Stimulated activated CD8-positive, alpha-beta memory T cell treated with anti-CD3 and anti-CD28 coated beads, Interleukin-15, amount 100 ng/mL, for 4 hours (primary cell): ENCODE measurements around the gene JAM3.

Source experiments
- DNase-seq, 2 donors: peaks; one replicate each; pipeline ENCODE4 v3.0.0-alpha.2; 2020; ENCODE audit warnings: low read depth in 2 of 2

The JAM3 gene

DNA sequence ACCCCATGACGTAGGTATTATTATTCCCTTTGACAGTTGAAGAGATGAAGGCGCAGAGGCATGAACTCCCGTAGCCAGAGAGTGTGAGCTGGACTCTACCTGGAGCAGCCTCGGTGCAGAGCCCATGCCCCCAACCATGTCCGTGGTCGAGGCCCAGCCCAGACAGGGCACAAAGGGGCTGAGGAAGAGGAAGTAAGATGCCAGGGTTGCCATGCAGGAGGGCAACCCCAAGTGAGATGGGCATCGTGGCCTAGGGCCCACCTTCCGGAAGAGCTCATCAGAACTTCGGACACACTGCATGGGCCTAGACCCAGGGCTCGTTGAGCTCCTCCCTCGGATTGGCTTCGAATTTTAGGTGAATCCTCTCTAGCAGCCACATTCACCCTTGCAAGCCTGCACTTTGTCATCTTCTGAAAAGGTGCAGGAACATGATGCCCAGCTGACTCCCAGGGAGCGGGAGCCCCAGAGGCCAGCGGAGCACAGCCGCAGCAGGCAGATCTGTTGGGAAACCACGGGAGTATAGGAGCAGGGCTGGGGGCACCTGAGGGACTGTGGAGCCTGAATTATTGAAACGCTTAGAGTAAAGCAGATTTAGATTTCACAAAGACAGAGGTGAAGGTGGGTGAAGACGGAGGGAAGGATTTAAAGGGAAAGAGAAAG lies 29.0 kb upstream of the JAM3 start:
- no peak for DNase-seq

DNA sequence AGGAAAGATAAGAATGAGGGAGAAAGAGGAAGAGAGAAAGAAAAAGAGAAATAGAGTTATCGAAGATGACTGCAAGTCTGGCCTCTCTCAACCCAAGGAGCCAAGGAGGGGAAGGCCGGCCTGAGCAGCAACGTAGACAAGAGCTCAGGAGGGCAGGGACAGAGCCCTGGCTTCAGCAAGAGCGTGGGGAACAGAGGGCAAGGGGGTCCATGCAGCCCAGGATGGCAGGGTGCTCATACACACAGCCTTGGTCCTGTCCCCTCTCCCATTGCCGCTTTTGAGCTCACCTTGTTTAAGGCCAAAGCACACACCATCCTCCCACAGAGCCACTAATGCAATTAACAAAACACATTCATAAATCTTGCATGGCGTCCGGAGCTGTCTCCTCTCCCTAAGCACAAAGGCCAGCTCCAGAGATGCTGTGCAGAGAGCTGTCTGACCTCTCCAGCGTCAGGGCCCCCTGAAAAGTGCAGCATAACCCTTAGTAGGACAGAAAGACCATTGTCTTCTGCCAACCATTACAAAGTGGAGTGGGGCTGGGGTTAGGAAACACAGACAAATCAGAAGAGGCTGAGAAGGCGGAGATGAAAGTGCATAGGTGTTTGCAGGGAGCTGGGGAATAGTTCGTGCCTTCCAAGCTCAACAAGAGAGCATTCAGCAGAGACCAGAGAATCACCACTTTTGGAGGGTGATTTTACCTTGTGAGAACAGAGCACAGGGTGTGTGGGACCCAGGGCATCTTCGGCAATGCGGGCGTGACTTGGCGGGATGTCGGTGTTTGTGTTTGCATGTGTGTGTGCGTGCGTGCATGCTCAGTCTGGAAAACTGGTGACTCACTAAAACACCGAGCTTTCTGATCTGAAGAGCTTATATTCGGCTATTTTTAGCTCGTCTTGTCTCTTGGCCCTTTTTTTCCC lies 28.2 kb upstream of the JAM3 start:
- no peak for DNase-seq

DNA sequence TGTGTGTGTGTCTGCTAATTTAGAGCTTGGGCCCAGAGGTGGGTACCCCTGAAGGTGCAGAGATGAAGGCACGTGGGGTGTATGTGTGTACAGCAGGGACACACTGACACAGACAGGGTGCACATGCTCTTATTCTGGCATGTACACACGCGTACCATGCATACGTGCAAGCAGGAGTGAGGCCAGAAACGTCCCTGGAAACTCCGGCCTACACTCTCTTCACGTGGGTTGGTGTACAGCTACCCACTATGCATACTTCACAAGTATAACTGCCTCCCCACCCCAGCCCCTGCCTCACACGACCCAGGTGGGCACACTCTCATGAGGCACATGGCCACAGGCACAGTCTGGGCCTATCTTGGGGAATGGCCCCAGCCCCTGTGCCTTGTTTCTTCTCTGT lies 27.5 kb upstream of the JAM3 start:
- DNase-seq: no peak

DNA sequence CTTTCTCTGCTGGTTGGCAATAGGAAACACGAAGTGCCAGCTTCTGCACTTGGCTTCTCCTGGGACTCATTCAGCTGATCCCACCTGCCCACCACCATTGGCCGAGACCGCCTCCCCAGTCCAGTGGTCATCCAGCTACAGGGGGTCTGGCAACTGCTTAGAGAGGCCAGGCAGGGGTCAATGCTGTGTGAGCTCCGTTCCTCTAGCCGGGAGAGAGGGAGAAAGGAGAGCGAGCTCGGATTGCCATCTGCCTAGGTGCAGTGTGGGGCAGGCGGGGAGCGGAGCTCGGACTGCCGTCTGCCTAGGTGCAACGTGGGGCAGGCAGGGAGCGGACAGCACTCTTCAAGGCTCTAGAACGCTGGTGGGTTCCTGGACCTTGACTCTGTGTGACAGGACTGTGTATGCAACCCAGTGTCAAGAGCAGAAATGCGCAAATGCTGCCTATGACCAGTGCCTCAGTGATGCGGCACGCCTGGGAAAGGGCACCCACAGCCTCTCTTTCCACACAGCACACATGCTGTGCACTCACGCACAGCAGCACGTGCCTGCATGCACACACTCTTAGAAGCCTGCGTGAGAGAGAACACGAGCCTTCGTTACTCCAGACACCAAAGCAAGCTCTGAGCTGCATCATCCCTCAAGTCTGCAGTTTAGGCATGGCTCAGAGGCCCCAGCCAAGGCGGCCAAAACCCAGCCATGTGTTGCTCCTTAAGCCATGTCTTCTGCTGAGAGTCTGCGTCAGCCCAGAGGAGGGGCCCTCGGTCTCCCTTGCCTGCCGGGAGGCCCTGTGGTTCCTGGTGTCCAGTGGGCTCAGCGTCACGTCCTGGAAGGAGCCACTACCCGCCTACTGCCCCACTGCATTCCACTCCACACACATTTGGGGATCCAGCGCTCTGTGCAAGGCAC lies 26.8 kb upstream of the JAM3 start:
- DNase-seq: no peak

DNA sequence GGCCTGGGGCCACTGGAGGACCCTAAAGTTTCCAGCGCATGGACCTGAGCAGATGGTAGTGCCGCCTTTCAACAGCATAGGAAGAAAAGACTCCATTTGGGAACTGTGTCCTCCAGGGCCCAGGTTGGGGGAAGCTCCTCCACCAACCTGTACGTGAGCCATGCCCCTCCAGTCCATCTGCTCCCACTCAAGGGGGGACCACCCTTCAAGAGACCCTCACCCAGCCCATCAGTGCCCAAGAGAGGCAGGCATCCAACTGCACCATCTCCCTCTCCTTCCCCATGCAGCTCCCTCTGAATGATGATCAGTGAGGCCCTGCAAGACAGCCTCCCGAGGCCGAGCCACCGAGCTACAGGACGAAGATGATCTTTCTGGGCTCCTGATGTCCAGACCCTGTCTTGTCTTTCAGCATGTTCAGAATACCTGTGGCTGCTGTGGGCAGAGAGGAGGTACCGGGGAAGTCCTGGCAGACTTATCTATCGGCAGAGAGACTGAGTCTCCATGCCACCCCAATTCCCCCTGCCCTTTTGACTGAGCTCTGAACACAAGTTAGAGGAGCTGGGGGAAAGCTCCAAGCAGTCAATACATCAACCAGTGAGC lies 25.0 kb upstream of the JAM3 start:
- DNase-seq: no peak

DNA sequence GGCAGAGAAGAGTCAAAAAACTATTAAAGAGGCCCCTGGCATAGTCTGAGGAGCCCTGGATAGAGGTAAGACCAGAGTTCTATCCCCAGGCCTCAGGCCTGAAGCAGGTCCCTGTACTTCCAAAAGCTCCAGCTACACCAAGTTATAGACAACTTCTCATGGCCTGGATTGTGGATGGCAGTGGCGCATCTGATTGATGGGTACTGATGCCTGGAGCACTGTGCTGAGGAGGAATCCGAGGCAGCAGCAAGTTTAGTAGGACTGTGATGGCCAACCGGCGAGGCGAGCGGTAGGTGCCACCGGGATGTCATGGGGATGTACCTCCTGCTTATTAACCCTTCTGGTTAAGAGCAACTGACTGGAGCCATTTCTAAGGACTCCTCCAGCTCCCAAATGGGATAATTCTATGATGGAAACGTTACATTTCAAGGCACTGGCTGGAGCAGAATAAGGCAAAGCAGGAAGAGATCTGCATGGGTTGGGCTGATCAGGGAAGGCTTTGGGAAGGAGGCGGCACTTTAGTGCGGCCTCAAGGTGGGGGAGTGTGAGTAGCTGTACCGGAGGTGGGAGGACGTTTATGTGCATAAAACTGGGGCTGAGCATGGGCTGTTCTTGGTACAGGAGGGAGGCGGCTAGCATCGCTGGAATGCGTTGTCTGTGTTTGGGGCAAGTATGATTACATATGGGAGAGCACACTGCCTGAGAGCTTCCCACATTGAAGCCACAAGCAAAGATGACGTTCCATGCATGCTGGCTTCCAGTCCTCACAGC lies 24.2 kb upstream of the JAM3 start:
- DNase-seq: no peak

DNA sequence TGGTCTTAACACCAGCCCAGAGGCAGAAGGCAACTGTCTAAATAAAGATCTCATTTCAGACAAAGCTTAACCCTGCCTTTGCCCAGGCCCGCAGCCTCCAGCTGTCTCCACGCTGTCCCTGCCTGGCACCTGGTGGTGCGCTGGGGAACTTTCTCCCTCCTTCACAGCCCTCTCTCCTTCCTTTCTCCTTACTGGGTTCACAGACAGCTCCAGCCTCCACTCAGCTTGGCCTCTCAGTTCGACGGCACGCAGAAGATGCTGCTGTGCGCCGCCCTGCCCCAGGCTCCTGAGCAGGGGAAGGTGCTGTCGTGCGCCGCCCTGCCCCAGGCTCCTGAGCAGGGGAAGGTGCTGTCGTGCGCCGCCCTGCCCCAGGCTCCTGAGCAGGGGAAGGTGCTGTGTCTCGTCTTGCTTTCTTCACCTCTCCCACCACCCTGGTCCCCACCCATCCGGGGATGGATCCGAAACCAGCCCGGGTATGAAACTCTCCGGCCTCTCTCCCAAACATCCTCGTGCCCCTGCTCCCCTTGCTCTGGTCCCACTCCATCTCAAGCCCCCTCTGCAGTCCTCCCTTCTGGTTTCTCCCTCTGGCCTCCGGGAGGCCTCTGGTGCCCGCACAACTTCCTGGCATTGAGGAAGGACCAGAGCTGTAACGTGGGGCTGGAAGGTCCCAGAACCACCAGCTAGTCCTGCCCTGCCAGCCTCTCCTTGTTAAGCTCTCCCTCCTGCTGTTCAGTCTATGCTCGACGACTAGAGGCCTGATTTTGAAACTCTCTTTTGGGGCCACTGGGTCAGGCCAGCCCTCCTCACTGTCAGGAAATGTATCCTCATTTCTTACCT lies 22.9 kb upstream of the JAM3 start:
- DNase-seq: no peak

DNA sequence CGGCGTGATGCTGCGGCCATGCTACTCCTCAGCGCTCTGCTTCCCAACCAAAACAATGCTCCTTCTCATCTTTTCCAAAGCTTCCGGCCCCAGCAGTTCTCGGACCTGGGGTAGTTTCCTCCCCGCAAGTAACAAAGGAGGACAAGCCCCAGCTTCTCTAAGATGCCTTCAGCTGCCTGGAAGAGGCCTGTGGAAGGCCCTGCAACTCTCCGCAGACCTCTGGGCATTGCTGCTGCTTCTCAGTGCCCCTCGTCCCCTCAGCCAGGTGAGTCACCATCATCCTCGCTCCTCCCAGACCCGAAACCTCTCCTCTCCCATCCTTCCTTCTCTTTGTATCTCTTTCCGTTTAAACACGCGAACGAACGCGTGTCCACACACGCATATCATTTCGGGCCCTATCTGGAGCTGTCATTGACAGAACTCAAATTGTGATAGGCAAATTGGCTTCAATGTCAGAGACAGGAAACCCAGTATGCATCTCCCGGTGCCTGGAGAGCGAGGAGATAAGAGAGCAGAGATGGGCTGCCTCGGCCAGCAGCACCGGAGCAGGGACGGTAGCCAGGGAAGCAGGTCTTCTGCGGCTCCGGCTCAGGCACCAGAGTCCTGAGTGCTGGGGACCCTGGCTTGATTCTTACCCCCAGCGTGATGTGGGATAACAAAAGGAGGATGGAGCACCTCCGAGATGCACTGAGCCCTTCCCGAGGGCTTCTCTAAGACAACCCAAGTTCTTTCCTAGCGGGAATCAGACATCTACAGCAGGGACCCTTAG lies 22.0 kb upstream of the JAM3 start:
- DNase-seq: no peak

DNA sequence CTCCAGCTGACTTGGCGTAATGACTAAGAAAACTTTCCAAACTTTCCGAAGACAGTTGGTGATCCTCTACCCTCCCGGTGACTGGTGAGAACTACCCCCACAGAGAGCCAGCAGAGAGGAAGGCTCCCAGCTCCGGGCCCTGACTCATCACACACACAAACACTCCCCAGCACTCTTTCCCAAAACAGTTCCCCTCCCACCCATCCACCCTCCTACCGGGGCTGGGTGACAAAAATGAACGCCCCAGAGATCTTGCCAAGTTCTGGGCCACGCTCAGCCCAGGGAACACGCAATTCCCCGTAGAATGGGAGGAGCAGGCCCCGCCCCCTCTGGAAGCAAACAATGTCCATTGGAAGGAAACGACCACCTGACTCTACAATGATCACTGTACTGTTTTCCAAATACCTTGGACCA lies 21.3 kb upstream of the JAM3 start:
- no peak for DNase-seq

DNA sequence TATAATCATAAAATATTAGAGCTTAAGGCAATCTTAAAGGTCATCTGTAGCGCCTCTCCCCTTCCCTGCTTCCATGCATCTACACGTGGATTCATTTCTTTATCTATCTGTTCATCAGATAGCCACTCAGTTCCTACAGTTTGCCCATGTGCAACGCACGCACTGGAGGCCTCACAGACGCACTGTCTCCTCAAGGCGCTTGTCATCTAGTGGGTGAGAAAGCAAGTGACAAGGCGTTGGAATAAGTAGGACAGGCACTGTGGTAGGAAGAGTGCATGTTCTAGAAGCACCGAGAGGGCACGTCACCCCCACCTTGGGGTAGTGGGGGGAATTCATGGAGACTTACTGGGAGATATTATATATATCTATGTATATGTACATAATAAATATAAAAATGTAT lies 20.8 kb upstream of the JAM3 start:
- DNase-seq: no peak

DNA sequence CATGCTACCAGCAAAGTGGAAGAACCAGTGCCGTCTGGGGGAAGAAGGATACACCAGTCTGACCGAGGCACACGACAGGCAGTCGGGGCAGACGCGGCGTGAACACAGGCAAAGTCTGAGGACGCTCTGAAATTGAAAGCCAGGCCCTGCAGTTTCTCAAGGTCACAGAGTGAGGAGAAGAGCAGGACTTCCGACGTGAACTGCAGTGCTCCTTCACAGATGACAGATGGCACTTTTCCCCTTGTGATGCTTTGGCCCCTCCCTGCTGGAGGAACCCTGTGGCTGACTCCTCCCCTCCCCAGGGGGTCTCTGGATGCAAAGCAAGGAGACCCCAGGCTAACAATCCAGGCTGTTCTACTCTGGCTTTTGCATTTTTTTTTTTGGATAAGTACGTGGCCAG lies 19.6 kb upstream of the JAM3 start:
- DNase-seq: no peak

DNA sequence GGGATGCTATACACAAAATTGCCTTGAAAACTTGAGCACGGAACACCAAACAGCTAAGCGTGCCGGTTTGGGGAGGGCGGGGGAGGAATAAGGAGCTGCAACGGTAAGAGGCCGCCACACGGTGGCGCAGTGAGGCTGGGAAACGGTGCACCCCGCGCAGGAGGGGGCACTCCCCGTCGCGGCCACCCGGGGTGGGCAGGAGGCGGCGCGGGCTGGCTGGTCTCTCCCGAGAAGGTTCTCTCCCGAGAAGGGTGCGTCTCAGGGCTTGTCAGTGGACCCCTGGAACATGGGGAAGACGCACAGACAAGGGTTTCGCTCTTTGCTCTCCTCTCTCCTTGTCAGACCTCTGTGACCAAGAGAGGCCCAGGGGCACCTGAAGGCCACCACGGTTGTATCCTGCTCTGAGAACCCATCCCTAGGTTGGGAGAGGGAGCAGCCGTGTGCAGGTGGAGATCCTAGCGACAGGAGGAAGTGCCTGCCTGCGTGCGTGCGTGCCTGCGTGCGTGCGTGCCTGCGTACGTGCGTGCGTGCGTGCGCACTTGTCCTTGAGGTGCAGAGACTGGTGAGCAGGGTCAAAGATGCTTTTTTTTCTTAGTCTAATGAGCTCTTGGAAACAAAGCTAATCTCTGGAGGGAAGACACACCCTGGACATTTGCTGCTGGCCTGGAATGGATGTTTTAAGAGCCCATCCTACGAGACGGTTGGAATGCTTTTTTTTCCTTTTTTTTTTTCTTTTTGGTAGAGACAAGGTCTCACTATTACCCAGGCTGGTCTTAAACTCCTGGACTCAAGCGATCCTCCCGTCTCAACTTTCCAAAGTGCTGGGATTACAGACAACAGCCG lies 18.1 kb upstream of the JAM3 start:
- DNase-seq: peak; percentile 40 to 44

DNA sequence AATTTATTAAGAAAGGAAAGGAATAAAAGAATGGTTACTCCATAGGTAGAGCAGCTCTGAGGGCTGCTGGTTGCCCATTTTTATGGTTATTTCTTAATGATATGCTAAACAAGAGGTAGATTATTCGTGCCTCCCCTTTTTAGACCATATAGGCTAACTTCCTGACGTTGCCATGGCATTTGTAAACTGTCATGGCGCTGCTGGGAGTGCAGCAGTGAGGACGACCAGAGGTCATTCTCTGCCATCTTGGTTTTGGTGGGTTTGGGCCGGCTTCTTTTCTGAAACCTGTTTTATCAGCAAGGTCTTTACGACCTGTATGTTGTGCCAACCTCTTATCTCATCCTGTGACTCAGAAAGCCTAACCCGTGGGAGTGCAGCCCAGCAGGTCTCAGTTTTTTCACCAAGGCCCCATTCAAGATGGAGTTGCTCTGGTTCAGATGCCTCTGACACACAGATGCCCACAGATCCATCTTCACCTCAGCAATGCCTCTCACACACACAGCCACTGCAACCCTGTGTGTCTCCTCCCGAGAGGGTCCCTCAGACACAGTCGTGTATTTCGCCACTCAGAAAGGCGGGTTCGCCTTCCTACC lies 16.4 kb upstream of the JAM3 start:
- no peak for DNase-seq

DNA sequence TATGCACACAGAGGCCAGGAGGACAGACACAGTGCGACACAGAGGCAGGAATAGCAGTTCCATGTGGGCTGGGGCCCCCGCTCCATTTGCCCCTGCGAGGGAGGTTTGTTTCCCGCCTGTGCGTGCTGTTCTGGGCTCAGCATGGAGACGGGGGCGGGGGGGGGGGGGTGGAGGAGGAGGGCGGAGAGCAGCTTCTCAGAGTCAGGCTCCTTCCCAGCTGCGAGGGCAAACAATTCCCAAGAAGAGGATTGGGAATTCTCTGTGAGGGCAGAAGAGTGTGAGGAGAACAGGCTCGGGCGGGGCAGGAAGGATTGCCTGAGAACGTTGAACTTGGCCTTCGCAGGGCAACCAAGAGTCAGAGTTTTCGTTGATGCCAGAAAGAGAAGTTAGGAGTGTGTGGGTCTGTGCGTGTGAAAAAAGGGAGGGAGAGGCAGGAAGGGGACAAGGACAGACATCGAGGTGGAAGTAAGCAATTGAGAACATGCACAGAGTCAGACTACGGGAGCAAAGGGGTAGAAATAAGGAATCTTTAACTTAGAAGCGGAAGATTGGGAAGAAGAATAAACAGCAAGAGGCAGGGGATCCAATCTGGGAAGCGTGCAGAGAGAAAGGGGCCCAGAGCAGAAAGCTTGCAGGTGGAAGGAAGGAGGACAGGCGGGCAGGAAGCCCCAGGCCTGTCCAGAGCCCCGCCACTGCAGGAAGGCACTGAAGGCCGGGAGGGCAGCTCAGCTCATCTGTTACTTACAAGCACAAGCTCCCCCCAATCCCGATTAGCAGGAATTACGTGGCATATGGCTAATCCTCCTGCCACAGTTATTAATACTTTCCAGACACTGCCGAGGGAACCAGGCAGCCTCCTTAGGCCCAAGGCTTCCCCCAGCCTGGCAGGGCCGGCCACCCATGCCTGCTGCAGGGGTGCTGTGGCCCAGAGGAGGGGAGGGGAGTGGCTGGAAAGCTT lies 15.6 kb upstream of the JAM3 start:
- no peak for DNase-seq

DNA sequence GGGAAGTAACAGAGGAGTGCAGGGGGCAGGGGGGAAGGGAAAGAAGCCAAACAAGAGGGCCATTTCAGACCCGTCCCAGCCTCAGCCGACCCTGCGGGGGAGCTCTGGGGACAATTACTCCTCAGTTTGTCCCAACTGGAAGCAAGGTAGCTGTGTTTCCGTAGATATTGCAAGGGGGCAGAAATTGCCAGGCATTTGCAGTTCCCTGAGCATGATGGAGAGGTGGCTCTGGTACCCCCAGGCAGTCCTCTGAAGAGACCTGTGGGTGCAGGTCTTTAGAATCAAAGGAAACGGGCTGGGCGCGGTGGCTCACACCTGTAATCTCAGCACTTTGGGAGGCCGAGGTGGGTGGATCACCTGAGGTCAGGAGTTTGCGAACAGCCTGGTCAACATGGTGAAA lies 13.8 kb upstream of the JAM3 start:
- no peak for DNase-seq

DNA sequence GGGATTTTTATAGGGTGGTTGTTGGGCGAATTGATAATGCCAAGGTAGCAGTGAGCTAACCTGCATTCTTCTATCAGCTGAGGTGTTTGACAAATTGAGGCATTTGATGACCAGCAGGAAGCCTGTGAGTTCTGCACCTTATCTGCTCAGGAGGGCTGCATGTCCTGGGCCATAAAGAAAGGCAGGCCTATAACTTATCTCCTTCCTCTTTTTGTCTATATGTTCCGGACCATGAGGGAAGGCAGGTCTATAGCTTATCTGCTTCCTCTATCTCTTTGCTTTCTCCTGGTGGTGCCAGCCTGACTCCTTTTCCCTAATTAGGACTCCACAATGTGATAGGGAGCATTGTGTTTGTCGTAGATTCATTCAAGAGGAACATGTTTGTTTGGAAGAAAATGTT lies 8.6 kb upstream of the JAM3 start:
- DNase-seq: no peak
